ENCODE measurements around the gene SUN1. TPM values are rescaled to one million over a fixed set of nuclear protein-coding genes. Genes with fewer than 3 reads are reported as not detected.

SUN1 gene, protein sequence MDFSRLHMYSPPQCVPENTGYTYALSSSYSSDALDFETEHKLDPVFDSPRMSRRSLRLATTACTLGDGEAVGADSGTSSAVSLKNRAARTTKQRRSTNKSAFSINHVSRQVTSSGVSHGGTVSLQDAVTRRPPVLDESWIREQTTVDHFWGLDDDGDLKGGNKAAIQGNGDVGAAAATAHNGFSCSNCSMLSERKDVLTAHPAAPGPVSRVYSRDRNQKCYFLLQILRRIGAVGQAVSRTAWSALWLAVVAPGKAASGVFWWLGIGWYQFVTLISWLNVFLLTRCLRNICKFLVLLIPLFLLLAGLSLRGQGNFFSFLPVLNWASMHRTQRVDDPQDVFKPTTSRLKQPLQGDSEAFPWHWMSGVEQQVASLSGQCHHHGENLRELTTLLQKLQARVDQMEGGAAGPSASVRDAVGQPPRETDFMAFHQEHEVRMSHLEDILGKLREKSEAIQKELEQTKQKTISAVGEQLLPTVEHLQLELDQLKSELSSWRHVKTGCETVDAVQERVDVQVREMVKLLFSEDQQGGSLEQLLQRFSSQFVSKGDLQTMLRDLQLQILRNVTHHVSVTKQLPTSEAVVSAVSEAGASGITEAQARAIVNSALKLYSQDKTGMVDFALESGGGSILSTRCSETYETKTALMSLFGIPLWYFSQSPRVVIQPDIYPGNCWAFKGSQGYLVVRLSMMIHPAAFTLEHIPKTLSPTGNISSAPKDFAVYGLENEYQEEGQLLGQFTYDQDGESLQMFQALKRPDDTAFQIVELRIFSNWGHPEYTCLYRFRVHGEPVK
- total RNA-seq (2022) (126 and 132 TPM in 2 replicates), Bru-seq, nascent RNA (percentile 78 among the genes with signal in this experiment), BruChase-seq, experiment 1, labeled RNA remaining after a 6-hour chase (percentile 92 among the genes with signal in this experiment), BruChase-seq, experiment 2, labeled RNA remaining after a 2-hour chase (percentile 87 among the genes with signal in this experiment)
- long read RNA-seq, full-length matches to known transcripts: 4 of 216 reads
- long read RNA-seq, partial matches to known transcripts: 44 of 216 reads
- long read RNA-seq, other reads (novel, unspliced or antisense): 168 of 216 reads

DNA sequence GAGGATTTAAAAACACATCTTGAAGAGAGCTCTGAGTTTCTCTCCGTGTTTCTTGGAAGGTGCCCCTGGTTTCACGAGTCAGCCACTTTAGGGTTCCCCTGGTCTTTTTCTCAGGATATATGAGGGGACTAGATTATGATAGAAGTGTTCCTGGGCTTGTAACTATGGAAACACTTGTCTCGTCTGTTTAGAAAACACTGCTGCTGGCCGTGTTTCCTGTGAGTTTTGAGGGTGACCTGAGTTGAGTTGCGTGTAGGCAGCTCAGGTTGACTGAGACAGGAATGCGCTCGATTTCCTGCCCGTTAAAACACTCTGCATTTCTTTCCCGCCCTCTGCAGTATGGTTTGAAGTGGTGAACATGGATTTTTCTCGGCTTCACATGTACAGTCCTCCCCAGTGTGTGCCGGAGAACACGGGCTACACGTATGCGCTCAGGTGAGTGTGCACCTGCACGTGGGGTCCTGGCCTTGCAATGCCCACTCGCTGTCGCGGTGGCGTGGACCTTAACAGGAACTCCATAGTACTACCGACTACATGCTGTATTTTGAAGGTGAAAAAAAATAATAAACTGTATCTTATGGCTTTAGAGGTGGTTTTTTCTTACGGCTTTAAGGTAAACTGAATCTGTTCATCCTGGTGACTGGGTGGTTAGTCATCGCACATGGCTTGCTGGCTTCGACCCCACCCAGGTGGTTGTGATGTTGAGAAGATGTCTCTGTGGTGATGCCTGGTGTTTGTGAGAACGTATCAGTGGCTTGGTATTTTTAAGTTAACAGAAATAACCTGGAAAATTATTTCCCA lies at the start of gene SUN1:
SUN1 (plus strand) TSS at position 310 of the 801 bp plus-strand sequence; CDS start at position 359, 49 bp downstream.
- peak; percentile 90 for DNase-seq (ENCODE audit: unreplicated experiment)
- H3K4me3 Mint-ChIP-seq (ENCODE audit: unreplicated experiment): peak within 1 kb of the TSS; percentile 66
- peak within 1 kb of the TSS; percentile 100 for H3K27ac Mint-ChIP-seq (ENCODE audit: low read depth, unreplicated experiment)
- TF ChIP-seq, protein P1, sequence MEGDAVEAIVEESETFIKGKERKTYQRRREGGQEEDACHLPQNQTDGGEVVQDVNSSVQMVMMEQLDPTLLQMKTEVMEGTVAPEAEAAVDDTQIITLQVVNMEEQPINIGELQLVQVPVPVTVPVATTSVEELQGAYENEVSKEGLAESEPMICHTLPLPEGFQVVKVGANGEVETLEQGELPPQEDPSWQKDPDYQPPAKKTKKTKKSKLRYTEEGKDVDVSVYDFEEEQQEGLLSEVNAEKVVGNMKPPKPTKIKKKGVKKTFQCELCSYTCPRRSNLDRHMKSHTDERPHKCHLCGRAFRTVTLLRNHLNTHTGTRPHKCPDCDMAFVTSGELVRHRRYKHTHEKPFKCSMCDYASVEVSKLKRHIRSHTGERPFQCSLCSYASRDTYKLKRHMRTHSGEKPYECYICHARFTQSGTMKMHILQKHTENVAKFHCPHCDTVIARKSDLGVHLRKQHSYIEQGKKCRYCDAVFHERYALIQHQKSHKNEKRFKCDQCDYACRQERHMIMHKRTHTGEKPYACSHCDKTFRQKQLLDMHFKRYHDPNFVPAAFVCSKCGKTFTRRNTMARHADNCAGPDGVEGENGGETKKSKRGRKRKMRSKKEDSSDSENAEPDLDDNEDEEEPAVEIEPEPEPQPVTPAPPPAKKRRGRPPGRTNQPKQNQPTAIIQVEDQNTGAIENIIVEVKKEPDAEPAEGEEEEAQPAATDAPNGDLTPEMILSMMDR (IDR thresholded peaks at IDR 0.05; ENCODE audit: unreplicated experiment): no peak
- intact Hi-C loops (cut with micrococcal nuclease): no loop called here
- no TSS peak for BruUV-seq (replicated peaks)
- peaks cover 38% of the 10 kb centered on the region for H3K36me3 Mint-ChIP-seq (ENCODE audit: insufficient read depth, unreplicated experiment)
- H3K9me3 Mint-ChIP-seq (ENCODE audit: unreplicated experiment): no peaks in the 10 kb centered on the region
- no peaks in the 10 kb centered on the region for H3K27me3 Mint-ChIP-seq (ENCODE audit: insufficient read depth, unreplicated experiment)
- peaks cover 41% of the 10 kb centered on the region for H3K4me1 Mint-ChIP-seq (ENCODE audit: insufficient read depth, unreplicated experiment)
- POLR2A ChIA-PET: interaction anchor here (0.6 to 8.3 kb wide), 24 partner anchors 10 to 1576 kb away, joined by 3 to 185 read pairs (median 4); partner anchors contain the start of gene GET4
- CTCF ChIA-PET: interaction anchor here (0.6 to 2.1 kb wide), 8 partner anchors 17 to 510 kb away, joined by 3 to 6 read pairs (median 4); no protein-coding TSS in a partner anchor

DNA sequence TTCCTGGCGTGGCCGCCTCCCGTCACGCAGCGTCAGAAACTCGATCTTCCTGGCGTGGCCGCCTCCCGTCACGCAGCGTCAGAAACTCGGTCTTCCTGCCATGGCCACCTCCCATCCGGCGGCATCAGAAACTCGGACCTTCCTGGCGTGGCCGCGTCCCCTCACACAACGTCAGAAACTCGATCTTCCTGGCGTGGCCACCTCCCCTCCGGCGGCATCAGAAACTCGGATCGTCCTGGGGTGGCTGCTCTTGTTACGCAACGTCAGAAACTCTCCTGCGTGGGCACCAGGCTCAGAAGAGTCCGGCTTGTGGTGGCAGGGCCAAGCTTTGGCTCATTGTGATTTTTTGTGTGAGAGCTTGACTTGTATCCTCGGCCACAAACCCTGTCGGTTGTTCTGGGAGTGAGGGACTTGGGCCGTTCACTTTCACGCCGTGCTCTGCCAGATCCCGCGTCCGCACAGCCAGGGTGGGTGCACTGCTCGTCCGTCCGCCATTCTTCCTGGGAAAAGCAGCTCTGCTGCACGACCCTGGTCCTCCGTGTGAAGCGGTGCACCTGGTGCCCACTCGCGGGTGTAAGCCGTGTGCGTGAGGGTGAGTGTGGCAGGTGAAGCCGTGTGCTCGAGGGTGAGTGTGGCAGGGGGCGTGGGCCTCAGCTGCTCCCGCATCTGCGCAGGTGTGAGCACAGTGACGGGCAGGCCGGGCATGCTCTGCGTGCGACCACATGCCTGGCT lies 49.4 kb upstream of the SUN1 start:
- POLR2A ChIA-PET: no interaction called here
- TF ChIP-seq, protein P1 (IDR thresholded peaks at IDR 0.05; ENCODE audit: unreplicated experiment): no peak
- Mint-ChIP-seq H3K4me3 (ENCODE audit: unreplicated experiment) (no peak overlapping the region), H3K27me3 (ENCODE audit: insufficient read depth, unreplicated experiment) (no peaks in the 10 kb centered on the region), H3K4me1 (ENCODE audit: insufficient read depth, unreplicated experiment) (no peaks in the 10 kb centered on the region), H3K9me3 (ENCODE audit: unreplicated experiment) (no peaks in the 10 kb centered on the region), H3K27ac (ENCODE audit: low read depth, unreplicated experiment) (no peak overlapping the region), H3K36me3 (ENCODE audit: insufficient read depth, unreplicated experiment) (peaks cover 64% of the 10 kb centered on the region)
- no peak for DNase-seq (ENCODE audit: unreplicated experiment)
- BruUV-seq (replicated peaks): no TSS peak
- CTCF ChIA-PET: interaction anchor here (0.6 to 9.8 kb wide), 4 partner anchors 15 to 531 kb away, joined by 4 to 96 read pairs (median 4); no protein-coding TSS in a partner anchor
- intact Hi-C loops (cut with micrococcal nuclease): no loop called here

DNA sequence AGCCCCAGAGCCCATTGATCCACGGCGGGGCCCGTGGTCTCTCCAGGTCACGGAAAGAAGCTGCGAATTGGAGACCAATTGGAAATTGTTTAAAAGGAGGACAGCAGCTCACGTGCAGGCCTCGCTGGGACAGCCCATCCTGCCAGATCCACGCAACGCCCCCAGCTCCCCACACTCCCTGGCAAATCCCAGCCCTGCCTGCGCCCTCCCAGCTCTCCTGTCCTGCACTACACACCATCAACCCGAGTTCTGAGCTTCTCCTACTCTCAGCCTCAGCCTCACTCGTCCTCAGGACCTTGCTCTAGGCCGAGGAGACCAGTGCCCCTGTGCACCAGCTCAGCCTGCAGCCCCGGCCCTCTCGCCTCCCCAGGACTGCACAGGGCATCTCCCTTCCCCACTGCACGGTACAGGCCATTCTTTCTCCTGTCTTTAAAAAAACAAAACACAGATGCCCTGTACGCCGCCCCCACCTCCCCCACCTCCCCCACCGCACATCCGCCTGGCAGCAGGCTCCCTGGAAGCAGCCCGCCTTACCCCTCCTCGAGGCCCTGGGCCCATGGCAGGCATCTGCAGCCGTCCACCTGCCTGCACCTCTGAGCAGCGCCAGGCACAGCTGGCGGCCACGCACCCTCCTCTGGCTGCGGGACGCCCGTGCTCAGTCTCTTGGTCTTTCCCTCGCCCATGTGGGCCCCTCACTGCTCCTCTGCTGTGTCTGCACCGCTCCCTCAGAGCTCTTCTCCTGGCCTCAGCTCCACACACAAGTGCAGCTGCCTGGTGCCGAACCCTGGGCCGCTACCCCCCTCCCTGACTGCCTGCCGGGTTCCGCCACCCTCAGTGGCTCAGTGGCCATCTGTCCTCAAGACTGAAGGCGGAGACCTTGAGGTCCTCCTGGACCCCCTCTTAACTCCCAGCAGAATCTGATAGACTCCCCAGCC lies 48.5 kb upstream of the SUN1 start:
- no peak for DNase-seq (ENCODE audit: unreplicated experiment)
- Mint-ChIP-seq H3K27ac (ENCODE audit: low read depth, unreplicated experiment) (no peak overlapping the region), H3K9me3 (ENCODE audit: unreplicated experiment) (no peaks in the 10 kb centered on the region), H3K27me3 (ENCODE audit: insufficient read depth, unreplicated experiment) (no peaks in the 10 kb centered on the region), H3K4me3 (ENCODE audit: unreplicated experiment) (no peak overlapping the region), H3K4me1 (ENCODE audit: insufficient read depth, unreplicated experiment) (no peaks in the 10 kb centered on the region), H3K36me3 (ENCODE audit: insufficient read depth, unreplicated experiment) (peaks cover 68% of the 10 kb centered on the region)
- TF ChIP-seq, protein P1 (IDR thresholded peaks at IDR 0.05; ENCODE audit: unreplicated experiment): no peak
- no TSS peak for BruUV-seq (replicated peaks)
- ChIA-PET POLR2A (interaction anchor here (1.0 kb wide), 1 partner anchor 48 kb away, joined by 3 read pairs; the partner anchor contains the start of gene SUN1), CTCF (interaction anchor here (0.5 to 9.8 kb wide), 6 partner anchors 16 to 531 kb away, joined by 3 to 96 read pairs (median 4); no protein-coding TSS in a partner anchor)
- intact Hi-C loops (cut with micrococcal nuclease): no loop called here

All from MCF 10A (cell line).